Immature natural killer cell (primary cell): ENCODE measurements around the gene SCN2A. TPM values are rescaled to one million over a fixed set of nuclear protein-coding genes. Genes with fewer than 3 reads are reported as not detected.
"Not testable (repeated sequence)": the region's sequence is repeated elsewhere in the genome, so short reads cannot be mapped to it uniquely, and the experiment has no call there.

Source experiments
- DNase-seq, 3 donors: peaks; one replicate each; pipeline ENCODE4 v3.0.0; 2022; ENCODE audit warnings: mixed read lengths in 1 of 3
- H3K27ac Mint-ChIP-seq, 6 donors: one replicate each; pipeline ENCODE4 v1.8.0; 2020; ENCODE audit warnings: mixed read lengths in 6 of 6, mild to moderate bottlenecking in 5 of 6, inconsistent platforms in 4 of 6, moderate library complexity in 3 of 6
- H3K27me3 Mint-ChIP-seq, 3 donors: one replicate each; pipeline ENCODE4 v1.8.0; 2020 to 2021; ENCODE audit warnings: low read depth in 3 of 3, mild to moderate bottlenecking in 3 of 3, mixed read lengths in 3 of 3, moderate library complexity in 3 of 3, inconsistent platforms in 1 of 3
- H3K36me3 Mint-ChIP-seq, 3 donors: one replicate each; pipeline ENCODE4 v1.8.0; 2020; ENCODE audit warnings: mixed read lengths in 3 of 3, inconsistent platforms in 2 of 3, mild to moderate bottlenecking in 2 of 3
- H3K4me1 Mint-ChIP-seq, 2 donors: one replicate each; pipeline ENCODE4 v1.8.0; 2020; ENCODE audit warnings: inconsistent platforms in 2 of 2, mild to moderate bottlenecking in 2 of 2, mixed read lengths in 2 of 2, moderate library complexity in 1 of 2
- H3K4me3 Mint-ChIP-seq, 5 donors: one replicate each; pipeline ENCODE4 v1.8.0; 2020; ENCODE audit warnings: mild to moderate bottlenecking in 5 of 5, mixed read lengths in 5 of 5, inconsistent platforms in 3 of 5, moderate library complexity in 3 of 5
- H3K9me3 Mint-ChIP-seq, 6 donors: one replicate each; pipeline ENCODE4 v1.8.0; 2020; ENCODE audit warnings: mild to moderate bottlenecking in 6 of 6, mixed read lengths in 6 of 6, inconsistent platforms in 4 of 6, moderate library complexity in 3 of 6
- polyA plus RNA-seq, 3 donors: library from polyadenylated mRNA; unstranded; fragments of 300-500 nt; fragmentation: Illumina TruSeq; gene quantifications; one replicate each; pipeline ENCODE4 v1.2.3, GENCODE V29; 2021

The SCN2A gene
- polyA plus RNA-seq, 3 donors from 2014 or later: not detected

DNA sequence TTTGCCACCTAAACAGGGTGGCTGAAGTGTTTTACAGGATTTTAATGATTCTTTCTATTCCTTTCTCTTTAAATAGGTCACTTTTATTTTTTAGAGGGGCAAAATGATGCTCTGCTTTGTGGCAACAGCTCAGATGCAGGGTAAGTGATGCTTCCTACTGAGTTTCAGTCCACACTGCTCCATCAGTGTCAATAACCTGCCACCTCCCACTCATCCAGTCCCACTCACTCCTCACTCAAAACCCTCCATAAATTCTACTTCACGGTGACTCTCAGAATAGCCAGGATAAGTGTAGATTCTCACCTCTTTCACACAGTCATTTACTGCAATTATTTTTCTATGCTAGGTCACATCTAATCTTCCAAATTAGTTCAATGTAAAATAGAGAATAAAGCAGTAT is 72.7 kb downstream of the SCN2A start:
- Mint-ChIP-seq H3K36me3 (no peaks in the 10 kb centered on the region), H3K27ac (no peak overlapping the region), H3K4me3 (no peak overlapping the region), H3K4me1 (peaks cover 0 to 3% of the 10 kb centered on the region in 2 donors), H3K27me3 (peaks cover 0 to 5% (median 3%) of the 10 kb centered on the region in 3 donors), H3K9me3 (no peaks in the 10 kb centered on the region)
- DNase-seq: no peak

DNA sequence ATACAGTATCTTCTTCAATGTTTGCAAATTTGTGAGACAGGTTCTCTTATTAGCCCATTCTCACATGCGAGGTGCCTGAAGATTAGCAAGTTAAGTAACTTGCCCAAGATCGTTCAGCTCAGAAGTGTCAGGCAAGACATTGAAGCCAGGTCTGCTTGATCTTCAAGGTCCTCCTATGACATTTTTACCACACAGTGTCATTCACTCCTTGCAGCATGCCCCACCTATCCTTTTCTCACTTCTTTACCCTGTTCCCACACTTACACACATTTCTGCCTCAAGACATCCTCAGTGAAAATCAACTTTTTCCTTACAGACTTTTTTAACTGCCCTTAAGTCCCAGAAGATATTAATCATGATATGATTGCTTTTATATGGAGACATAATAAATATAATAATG is 73.8 kb downstream of the SCN2A start:
- no peaks in the 10 kb centered on the region for H3K36me3 Mint-ChIP-seq
- H3K4me3 Mint-ChIP-seq: no peak overlapping the region
- H3K27me3 Mint-ChIP-seq: peaks cover 0 to 3% (median 3%) of the 10 kb centered on the region in 3 donors
- no peaks in the 10 kb centered on the region for H3K9me3 Mint-ChIP-seq
- H3K4me1 Mint-ChIP-seq: peaks cover 0 to 3% of the 10 kb centered on the region in 2 donors
- no peak overlapping the region for H3K27ac Mint-ChIP-seq
- no peak for DNase-seq

DNA sequence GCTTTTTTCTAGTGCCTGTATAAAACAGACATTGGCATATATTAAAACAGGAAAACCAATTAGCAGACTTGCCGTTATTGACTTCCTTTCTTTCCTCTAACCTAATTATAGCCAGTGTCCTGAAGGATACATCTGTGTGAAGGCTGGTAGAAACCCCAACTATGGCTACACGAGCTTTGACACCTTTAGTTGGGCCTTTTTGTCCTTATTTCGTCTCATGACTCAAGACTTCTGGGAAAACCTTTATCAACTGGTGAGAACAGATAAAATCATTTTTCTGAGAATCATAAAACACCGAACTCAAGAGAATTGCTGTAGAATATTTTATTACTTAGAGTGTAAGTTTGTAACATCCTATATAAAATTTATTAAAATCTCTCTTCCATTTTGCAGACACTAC is 74.3 kb downstream of the SCN2A start:
- Mint-ChIP-seq H3K27me3 (peaks cover 0 to 3% (median 3%) of the 10 kb centered on the region in 3 donors), H3K4me3 (no peak overlapping the region), H3K4me1 (peaks cover 0 to 3% of the 10 kb centered on the region in 2 donors), H3K9me3 (no peaks in the 10 kb centered on the region), H3K36me3 (no peaks in the 10 kb centered on the region), H3K27ac (no peak overlapping the region)
- DNase-seq: no peak

DNA sequence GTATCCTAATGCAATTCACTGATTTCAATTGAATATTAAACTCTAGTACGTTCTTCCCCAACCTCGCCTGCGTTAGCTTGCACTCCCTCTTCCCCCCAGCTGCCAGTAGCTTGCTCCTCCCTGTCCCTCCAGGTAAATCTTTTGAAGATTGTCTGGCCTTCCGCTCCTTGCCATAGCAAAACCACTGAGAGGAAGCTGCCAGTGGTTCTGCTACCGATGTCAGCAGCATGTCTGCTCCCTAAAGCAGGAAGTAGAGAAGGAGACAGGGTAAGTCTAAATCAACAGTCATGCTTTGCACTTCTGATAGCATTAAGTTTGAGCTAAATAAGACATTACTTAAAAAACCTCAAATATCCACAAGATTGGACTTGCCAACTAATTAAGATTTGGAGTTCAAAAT is 89.1 kb downstream of the SCN2A start:
- Mint-ChIP-seq H3K4me3 (no peak overlapping the region), H3K4me1 (peaks cover 0 to 6% of the 10 kb centered on the region in 2 donors), H3K27me3 (peaks cover 1 to 6% (median 3%) of the 10 kb centered on the region in 3 donors), H3K27ac (no peak overlapping the region), H3K36me3 (no peaks in the 10 kb centered on the region), H3K9me3 (no peaks in the 10 kb centered on the region)
- DNase-seq: peak in 2 of 3 donors; percentile 0 to 3

DNA sequence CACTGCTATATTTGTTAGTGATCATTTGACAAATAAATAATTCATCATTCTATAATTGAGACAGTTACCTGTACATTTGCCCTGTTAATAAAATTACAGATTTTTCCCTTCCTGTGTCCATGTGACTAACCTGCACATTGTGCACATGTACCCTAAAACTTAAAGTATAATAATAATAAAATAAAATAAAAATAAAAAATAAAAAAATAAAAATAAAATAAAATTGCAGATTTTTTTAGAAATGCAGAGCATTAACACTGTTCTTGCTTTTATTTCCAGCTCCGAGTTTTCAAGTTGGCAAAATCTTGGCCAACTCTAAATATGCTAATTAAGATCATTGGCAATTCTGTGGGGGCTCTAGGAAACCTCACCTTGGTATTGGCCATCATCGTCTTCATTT is 105.1 kb downstream of the SCN2A start:
- not testable (repeated sequence) for H3K9me3 Mint-ChIP-seq, H3K27ac Mint-ChIP-seq, H3K4me3 Mint-ChIP-seq, H3K27me3 Mint-ChIP-seq, H3K36me3 Mint-ChIP-seq, DNase-seq, H3K4me1 Mint-ChIP-seq

- no peaks in the 10 kb centered on the region for H3K36me3 Mint-ChIP-seq
- no peaks in the 10 kb centered on the region for H3K9me3 Mint-ChIP-seq
Observed at GRCh38 chr2:165348441-165348840, 109.2 kb downstream of the SCN2A start.

DNA sequence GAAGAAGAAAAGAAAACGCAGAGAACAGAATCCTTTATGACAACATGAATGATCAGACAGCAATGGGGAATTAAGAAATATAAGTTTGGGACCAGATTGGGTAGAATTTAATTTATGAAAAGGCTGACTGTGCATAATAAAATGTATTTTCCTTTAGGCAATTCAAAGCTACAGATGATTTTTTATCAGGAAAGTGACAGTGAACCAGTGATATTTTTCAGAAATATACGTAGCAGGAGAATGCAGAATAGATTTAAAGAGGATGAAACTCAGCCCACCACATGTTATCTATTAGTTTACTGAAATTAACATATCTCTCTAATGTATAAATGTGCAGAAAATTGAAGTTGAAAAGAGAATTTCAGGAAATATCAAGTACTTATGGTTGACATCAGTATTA is 110.0 kb downstream of the SCN2A start:
- DNase-seq: no peak
- peaks cover 0 to 5% (median 4%) of the 10 kb centered on the region in 3 donors for H3K27me3 Mint-ChIP-seq
- no peaks in the 10 kb centered on the region for H3K9me3 Mint-ChIP-seq
- no peak overlapping the region for H3K27ac Mint-ChIP-seq
- H3K4me3 Mint-ChIP-seq: no peak overlapping the region
- no peaks in the 10 kb centered on the region for H3K4me1 Mint-ChIP-seq
- H3K36me3 Mint-ChIP-seq: no peaks in the 10 kb centered on the region

More at GRCh38 chr2:165348441-165348840, 109.2 kb downstream of the SCN2A start:
- Mint-ChIP-seq H3K27ac (no peak overlapping the region), H3K4me1 (no peaks in the 10 kb centered on the region), H3K27me3 (peaks cover 0 to 5% (median 4%) of the 10 kb centered on the region in 3 donors), H3K4me3 (no peak overlapping the region)
- DNase-seq: no peak

DNA sequence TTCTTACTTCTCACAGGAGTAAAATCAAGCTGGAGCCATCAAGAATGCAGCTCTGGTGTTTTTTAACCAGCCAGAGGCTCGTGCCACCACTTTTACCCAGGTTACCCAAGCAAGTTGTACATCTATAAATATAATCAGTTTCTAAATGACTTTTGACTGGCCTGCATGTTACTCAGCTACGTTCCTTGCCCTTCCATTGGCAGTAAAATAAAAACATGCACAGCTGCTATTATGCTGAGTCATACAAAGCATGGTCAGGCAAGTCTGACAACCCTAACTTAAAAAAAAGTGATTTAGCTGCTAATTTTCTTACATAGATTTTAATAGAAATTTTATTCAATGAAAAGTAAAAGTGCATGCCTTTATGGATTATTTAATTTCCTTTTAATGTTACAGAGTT is 118.5 kb downstream of the SCN2A start:
- Mint-ChIP-seq H3K27ac (no peak overlapping the region), H3K4me1 (no peaks in the 10 kb centered on the region), H3K4me3 (no peak overlapping the region), H3K27me3 (no peaks in the 10 kb centered on the region), H3K36me3 (no peaks in the 10 kb centered on the region), H3K9me3 (no peaks in the 10 kb centered on the region)
- DNase-seq: no peak

GRCh38 chr2:165361514-165361913 is 122.3 kb downstream of the SCN2A start:
- Mint-ChIP-seq H3K4me3 (no peak overlapping the region), H3K9me3 (no peaks in the 10 kb centered on the region), H3K27me3 (peaks cover 0 to 3% (median 0%) of the 10 kb centered on the region in 3 donors), H3K27ac (no peak overlapping the region), H3K36me3 (no peaks in the 10 kb centered on the region), H3K4me1 (no peaks in the 10 kb centered on the region)
- no peak for DNase-seq

DNA sequence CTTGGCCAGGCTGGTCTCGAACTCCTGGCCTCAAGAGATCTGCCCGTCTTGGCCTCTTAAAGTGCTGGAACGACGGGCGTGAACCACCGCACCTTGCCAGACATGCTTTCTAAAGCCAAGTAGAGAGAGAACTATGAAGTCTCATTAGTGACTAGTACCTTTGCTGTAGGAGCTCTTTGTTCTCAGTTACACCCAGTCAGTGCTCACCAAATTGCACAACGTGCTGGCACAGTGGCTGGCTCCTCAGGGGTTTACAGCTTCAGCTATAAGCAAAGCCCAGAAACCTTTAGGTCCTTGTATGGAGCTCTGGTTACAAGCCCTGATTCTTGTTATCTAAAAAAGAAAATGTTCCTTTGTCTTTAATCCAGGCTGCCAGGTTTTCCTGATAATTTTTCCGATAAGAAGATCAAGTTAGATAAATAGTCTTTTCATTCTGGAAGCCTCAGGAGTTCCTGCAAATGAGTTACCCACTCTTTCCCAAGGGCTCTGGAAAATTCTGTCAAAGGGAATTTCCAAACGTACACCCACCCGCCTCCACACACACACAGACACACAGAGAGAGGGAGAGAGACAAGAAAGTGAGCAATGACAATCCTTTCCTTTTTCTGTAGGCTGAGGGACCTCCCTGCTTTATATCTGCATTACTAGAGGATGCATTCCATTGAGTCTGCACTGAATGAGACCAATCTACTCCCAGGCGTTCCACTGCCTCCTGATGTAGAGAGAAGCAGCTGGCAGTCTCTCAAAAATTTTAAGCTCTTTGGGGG is 130.1 kb downstream of the SCN2A start:
- no peak overlapping the region for H3K4me3 Mint-ChIP-seq
- H3K9me3 Mint-ChIP-seq: no peaks in the 10 kb centered on the region
- H3K4me1 Mint-ChIP-seq: no peaks in the 10 kb centered on the region
- H3K36me3 Mint-ChIP-seq: no peaks in the 10 kb centered on the region
- H3K27ac Mint-ChIP-seq: no peak overlapping the region
- no peak for DNase-seq
- H3K27me3 Mint-ChIP-seq: peaks cover 0 to 4% (median 3%) of the 10 kb centered on the region in 3 donors

GRCh38 chr2:165369898-165370296 is 130.7 kb downstream of the SCN2A start:
- no peak overlapping the region for H3K4me3 Mint-ChIP-seq
- H3K36me3 Mint-ChIP-seq: no peaks in the 10 kb centered on the region
- no peak for DNase-seq
- no peaks in the 10 kb centered on the region for H3K4me1 Mint-ChIP-seq
- peaks cover 0 to 2% (median 0%) of the 10 kb centered on the region in 6 donors for H3K9me3 Mint-ChIP-seq
- no peak overlapping the region for H3K27ac Mint-ChIP-seq
- H3K27me3 Mint-ChIP-seq: peaks cover 0 to 4% (median 3%) of the 10 kb centered on the region in 3 donors

- no peak overlapping the region for H3K27ac Mint-ChIP-seq
- H3K36me3 Mint-ChIP-seq: no peaks in the 10 kb centered on the region
- H3K4me3 Mint-ChIP-seq: no peak overlapping the region
- H3K4me1 Mint-ChIP-seq: no peaks in the 10 kb centered on the region
- peaks cover 0 to 4% (median 3%) of the 10 kb centered on the region in 3 donors for H3K27me3 Mint-ChIP-seq
- H3K9me3 Mint-ChIP-seq: peaks cover 0 to 2% (median 0%) of the 10 kb centered on the region in 6 donors
- DNase-seq: no peak
Observed at GRCh38 chr2:165371356-165371755, 132.1 kb downstream of the SCN2A start.

DNA sequence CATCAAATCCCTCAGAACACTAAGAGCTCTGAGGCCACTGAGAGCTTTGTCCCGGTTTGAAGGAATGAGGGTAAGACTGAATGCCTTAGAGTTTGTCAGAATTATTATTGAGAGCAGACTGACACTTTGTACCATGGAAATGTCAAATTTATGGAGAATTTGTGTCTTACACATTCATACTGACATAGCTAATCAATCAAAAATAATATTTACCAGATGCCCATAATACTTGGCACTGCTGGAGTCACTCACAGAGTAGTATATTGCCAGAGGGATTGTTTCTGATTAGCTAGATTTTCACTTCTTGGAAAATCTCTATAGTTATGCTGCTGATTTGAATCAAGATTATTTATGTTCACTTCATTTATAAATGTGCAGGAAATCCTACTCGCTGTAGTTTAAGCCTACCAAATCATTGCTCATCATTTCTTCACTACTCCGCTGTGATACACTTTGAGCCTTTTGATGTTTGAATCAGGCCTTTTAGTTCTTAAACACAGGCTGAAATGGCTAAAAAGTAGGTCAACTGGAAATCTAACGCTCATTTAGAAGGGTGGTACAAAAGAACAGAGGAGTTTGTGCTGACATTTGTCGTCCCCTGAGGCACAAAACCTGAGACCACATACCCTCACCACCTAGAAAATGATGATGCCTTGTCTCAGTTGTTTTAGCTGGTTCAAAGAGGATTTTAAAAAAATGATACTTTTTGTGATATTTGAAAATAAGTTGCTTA is 134.2 kb downstream of the SCN2A start:
- Mint-ChIP-seq H3K36me3 (no peaks in the 10 kb centered on the region), H3K27me3 (peaks cover 0 to 3% (median under 1%) of the 10 kb centered on the region in 3 donors), H3K4me1 (no peaks in the 10 kb centered on the region), H3K4me3 (no peak overlapping the region), H3K9me3 (peaks cover 0 to 2% (median 0%) of the 10 kb centered on the region in 6 donors), H3K27ac (no peak overlapping the region)
- no peak for DNase-seq

- no peak for DNase-seq
- Mint-ChIP-seq H3K27ac (no peak overlapping the region), H3K4me3 (no peak overlapping the region), H3K9me3 (peaks cover 0 to 2% (median 0%) of the 10 kb centered on the region in 6 donors), H3K4me1 (no peaks in the 10 kb centered on the region), H3K27me3 (no peaks in the 10 kb centered on the region), H3K36me3 (no peaks in the 10 kb centered on the region)
Observed at GRCh38 chr2:165376571-165376975, 137.4 kb downstream of the SCN2A start.
